Pancreas (tissue), 10 donors: ENCODE results near the gene GNG13. TPM values are rescaled to one million over a fixed set of nuclear protein-coding genes. Genes with fewer than 3 reads are reported as not detected.

Source experiments
- ATAC-seq, 4 donors: fragments of 200-7000 bp; cut with Tn5 transposase; one replicate each; pipeline versions ENCODE4 v1.8.0 to v1.9.1; 2020; ENCODE audit warnings: mild to moderate bottlenecking in 4 of 4, moderate library complexity in 4 of 4
- DNase-seq, 6 donors: peaks; one replicate each; pipeline ENCODE4 v3.0.0-alpha.2; 2020
- FAIRE-seq: peaks from 2 replicates; lab custom pipeline; 2012; peaks lifted over from hg19 to GRCh38; lab: Jason Lieb, UNC
- H3K27ac ChIP-seq, 4 donors: fragments of 200-600 bp; sonication (generic); 1 replicate in 3 of 4; 2 replicates in 1 of 4; pipeline versions ENCODE4 v1.5.0 to v1.8.0; 2020
- H3K27me3 ChIP-seq, 4 donors: fragments of 200-600 bp; one replicate each; pipeline ENCODE4 v1.8.0; 2021
- H3K36me3 ChIP-seq, 3 donors: fragments of 200-600 bp; sonication (generic) in 1 of 3; one replicate each; pipeline versions ENCODE4 v1.5.0 to v1.8.0; 2020 to 2021
- H3K4me1 ChIP-seq, 3 donors: fragments of 200-600 bp; one replicate each; pipeline ENCODE4 v1.8.0; 2021
- H3K4me3 ChIP-seq, 4 donors: fragments of 200-600 bp; sonication (generic) in 2 of 4; one replicate each; pipeline versions ENCODE4 v1.5.0 to v1.8.0; 2020 to 2021
- H3K9me3 ChIP-seq, 4 donors: fragments of 200-600 bp; one replicate each; pipeline ENCODE4 v1.8.0; 2021
- CTCF ChIP-seq, 4 donors: fragments of 200-600 bp; sonication (generic) in 3 of 4; IDR thresholded peaks; one replicate each; pipeline versions ENCODE4 v1.5.0 to v1.8.0; 2021; ENCODE audit warnings: antibody characterized with exemption in 4 of 4
- WGBS, 2 donors: extraction: QIAGEN DNeasy Blood & Tissue Kit; methylation state at CpG; one replicate each; pipeline ENCODE4 v1.1.7; 2013; 5-methylcytosine and 5-hydroxymethylcytosine counted together
- intact Hi-C, 3 donors: fragments of 100-400 bp; cut with DNase I; formaldehyde crosslinking; loops; one replicate each; pipeline versions ENCODE4 v1.11.1 to v1.14.2; 2022
- polyA plus RNA-seq, 2 donors: library from polyadenylated mRNA; stranded (reverse); fragments of 200-250 nt; gene quantifications; one replicate each; pipeline ENCODE4 v1.2.3, GENCODE V29; 2013
- total RNA-seq, 6 donors: library from RNA; stranded (reverse); fragmentation: NEBNext Ultra II Directional in 4 of 6; extraction: Animal tissue kit (Norgen Biotek cat#: 25700) in 4 of 6; gene quantifications; one replicate each; pipeline versions ENCODE4 v1.2.1 to v1.2.4, GENCODE V29; 2021 to 2023
- donor health status: healthy with polysubstance abuse.
- donor health status: DM: no; HTN: no; CAD: no; lungs with moderate emphysema.
- donor health status: DM: no; HTN: no; CAD: no.
- donor health status: control.
- donor health status: control.
- donor health status: Bipolar disorder and iron deficiency.
- donor health status: DM: yes; HTN: yes; CAD: no.
- donor health status: DM: no; HTN: no; CAD: no.
- donor health status: DM: no; HTN: no; CAD: no.
- donor health status: DM: yes; HTN: yes; CAD: no.

Gene GNG13
- total and polyA plus RNA-seq, 8 donors, result not detected

GRCh38 chr16:763369-764183 lies 37.0 kb downstream of the GNG13 start:
- H3K36me3 ChIP-seq, result no peaks in the 10 kb centered on the region
- H3K9me3 ChIP-seq, result no peaks in the 10 kb centered on the region
- intact Hi-C loops, result no loop called here
- DNase-seq (peak in 1 of 6 donors; percentile 51), ATAC-seq (no peak), FAIRE-seq (no peak)
- TF ChIP-seq CTCF (IDR thresholded peaks at IDR 0.05), result no peak
- no peak overlapping the region for H3K27ac ChIP-seq
- no peaks in the 10 kb centered on the region for H3K27me3 ChIP-seq
- WGBS, 2 donors, result 52 to 63% methylated on average over 19 to 21 of the region's 21 CpGs
- H3K4me3 ChIP-seq, result no peak overlapping the region
- no peaks in the 10 kb centered on the region for H3K4me1 ChIP-seq

- WGBS, 2 donors, result 47 to 65% methylated on average over 17 of the region's 17 CpGs
- FAIRE-seq (no peak), DNase-seq (peak in 1 of 6 donors; percentile 26), ATAC-seq (no peak)
- Histone ChIP-seq H3K9me3 (no peaks in the 10 kb centered on the region), H3K4me1 (no peaks in the 10 kb centered on the region), H3K27ac (no peak overlapping the region), H3K27me3 (no peaks in the 10 kb centered on the region), H3K36me3 (no peaks in the 10 kb centered on the region), H3K4me3 (no peak overlapping the region)
- intact Hi-C loops, result no loop called here
- TF ChIP-seq CTCF (IDR thresholded peaks at IDR 0.05), result no peak
These were observed 37.8 kb downstream of the GNG13 start for GRCh38 chr16:762595-763268.

- H3K27me3 ChIP-seq, result no peaks in the 10 kb centered on the region
These were observed 38.7 kb downstream of the GNG13 start for GRCh38 chr16:761625-762513.

More at GRCh38 chr16:761625-762513, 38.7 kb downstream of the GNG13 start:
- H3K27ac ChIP-seq, result no peak overlapping the region
- H3K9me3 ChIP-seq, result no peaks in the 10 kb centered on the region
- no peaks in the 10 kb centered on the region for H3K36me3 ChIP-seq
- TF ChIP-seq CTCF (IDR thresholded peaks at IDR 0.05), result no peak
- WGBS, 2 donors, result 54 to 66% methylated on average over 22 of the region's 22 CpGs
- FAIRE-seq (no peak), ATAC-seq (no peak), DNase-seq (peak in 2 of 6 donors; percentile 14 to 65)
- intact Hi-C loops, result no loop called here
- no peak overlapping the region for H3K4me3 ChIP-seq
- H3K4me1 ChIP-seq, result no peaks in the 10 kb centered on the region
